ENCODE data around the gene CYB561.

Gene CYB561

DNA sequence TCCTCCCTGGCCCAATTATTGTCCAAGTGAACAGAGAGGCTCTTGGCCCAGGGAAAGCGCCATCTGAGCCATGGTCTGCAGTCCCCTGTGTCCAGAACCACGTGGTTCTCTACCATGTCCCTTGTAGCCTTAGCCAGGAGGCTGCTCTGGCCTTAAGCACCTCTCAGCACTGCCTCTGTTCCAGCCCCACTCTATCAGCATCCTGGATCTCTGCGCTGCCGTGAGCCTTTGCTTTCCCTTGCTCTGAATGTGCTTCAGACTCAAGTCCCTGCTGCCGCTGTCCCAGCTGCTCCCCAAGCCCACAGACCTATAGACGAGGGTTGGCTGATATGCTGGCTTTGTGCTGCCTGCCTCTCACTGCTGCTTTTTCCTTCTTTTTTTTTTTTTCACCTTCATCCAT is 33.9 kb downstream of the CYB561 start:
- no peak for DNase-seq (ENCODE audit: low read depth in 2 of 2)

DNA sequence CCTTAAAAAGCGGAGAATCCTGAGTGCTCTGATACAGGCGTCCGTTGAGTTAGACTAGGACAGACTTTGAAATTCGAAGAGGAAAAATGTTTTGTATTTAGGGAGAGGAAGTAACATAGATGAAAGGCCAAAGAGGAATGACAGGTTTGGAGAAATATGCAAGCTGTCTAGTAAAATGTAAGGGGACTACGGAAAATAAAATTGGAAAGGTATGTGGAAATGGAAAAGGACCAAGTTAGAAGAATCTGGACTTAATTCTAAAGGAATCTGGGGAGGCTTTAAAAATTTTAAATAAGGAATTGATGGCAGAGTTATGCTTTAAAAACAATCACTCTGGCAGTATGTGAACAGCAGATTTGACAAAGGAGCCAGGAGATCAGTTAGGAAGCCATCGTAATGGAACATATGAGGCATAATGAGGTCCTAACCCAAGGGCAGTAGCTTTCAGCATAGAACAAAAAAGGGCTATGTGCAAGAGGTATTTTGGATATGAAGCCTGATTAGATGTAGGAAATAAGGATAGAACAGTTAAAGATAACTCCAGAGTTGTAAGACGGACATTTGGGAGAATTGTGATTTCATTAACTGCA is 38.3 kb downstream of the CYB561 start:
- no peak for DNase-seq (ENCODE audit: low read depth in 2 of 2)

DNA sequence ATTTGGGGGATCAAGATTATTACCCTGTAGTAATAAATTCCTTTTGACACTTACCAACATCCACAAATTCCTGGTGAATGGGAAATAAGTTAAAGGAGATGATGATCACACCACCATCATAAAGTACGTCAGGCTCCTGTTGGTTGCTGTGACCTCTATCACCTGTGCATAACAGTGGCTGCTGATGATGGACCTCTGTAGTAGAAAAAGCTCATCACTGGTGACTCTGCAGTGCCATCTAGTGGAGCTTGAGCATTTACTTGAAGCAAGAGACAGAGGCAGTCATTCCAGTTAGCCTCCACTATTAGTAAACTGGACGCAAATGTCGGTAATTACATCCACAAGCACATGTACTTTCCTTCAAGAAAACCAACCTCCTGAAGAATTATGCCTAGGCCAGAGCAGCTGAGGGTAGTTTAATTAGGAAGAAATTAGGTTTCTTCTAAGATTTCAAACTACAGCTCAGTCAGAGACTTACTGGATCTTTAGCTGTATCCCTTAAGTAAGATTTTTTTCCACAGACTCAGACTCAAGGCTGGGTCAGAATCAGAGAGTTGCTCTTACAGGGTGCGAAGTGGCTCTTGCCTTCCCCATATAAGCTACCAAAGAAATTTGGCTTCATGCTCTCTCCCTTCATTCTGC is 39.3 kb downstream of the CYB561 start:
- peak; percentile 40 to 71 for DNase-seq (ENCODE audit: low read depth in 2 of 2)

DNA sequence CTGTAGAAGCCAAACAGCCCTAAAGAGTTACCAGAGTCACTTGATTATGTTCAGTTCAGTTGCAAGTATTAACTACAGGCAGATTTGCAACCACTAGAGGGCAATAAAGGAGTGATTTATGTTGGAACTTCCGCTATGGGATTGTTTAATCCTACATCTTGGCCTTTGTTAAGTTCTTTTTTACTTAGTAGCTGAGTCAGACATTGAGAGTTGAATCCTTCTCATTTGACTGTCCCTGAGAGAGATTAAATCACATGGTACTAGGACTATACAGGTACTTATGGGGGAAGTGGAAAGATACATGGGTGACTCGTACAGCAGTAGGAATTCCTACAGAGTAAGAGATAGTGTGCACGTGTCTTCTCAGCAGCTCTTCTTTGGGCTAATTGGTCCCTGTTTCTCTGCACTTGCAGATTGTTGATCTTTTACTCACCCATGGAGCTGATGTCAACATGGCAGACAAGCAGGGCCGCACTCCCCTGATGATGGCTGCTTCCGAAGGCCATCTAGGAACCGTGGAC is 40.3 kb downstream of the CYB561 start:
- DNase-seq (ENCODE audit: low read depth in 2 of 2) = no peak

DNA sequence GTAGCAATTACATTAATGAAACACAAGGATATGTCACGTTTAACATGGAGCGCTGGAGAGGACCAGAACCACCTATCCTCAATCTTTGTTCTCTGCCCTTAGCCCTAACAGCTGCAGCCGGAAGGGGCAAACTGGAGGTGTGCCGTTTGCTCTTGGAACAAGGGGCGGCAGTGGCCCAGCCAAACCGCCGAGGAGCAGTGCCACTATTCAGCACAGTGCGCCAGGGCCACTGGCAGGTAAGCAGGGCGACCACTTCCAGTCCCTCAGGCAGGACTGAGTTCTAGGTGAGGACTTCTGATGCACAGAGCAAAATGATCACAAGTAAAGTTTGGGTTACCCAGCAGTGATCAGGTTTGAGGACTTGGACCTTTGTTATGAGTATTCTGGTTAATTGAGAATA is 41.1 kb downstream of the CYB561 start:
- DNase-seq (ENCODE audit: low read depth in 2 of 2) = no peak

DNA sequence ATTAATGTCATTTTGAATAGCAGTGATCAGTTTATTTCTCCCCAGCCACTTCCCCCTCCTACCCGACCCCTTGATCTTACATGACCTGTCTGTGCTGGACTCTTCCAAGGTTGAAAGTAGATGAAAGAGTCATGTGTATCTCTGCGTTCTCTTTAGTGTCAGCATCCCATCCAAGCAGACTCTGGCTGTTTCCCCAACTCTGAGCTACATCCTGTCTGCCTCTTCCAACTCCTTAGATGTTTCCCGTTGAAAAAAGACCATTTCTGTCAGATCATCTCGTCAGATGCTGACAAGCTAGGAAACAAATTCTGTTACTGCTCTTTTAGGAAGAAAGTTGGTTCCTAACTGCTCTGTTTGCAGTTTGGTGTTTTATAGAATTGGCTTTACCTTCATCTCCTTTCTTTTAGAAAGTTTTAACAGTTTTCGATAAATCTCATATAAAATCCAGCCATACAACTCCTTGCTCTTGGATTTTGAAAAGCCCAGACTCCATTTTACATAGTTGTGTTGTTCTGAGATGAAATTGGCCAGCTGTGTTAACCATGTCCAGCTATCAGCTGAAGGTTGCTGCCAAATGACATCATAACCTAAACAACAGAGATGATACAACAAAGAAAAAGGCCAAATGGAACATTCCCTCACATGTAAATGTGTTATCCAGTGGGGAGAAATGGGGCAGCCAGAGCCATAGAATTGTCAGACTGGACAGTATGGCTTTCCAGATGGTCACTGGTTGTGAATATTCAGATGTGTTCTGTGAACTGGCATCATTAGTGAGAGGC is 43.5 kb downstream of the CYB561 start:
- no peak for DNase-seq (ENCODE audit: low read depth in 2 of 2)

DNA sequence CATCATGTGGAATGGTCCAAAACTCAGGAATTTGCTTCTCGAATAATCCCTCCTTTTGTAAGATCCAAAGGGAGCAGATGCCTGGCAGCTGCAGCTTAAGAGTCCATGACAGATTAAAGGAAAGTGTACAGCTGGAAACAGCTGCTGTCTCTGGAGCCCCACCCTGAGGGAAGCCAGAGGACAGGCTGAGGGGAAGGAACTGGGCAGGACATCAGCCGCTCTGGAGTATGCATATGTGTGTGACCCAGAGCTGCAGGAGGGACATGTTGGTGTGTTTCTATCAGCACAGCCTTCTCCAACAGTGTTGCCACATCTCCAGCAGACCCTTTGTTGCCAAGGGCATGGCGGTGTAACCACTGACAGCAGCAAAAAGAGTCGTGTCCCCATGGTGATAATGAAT is 46.2 kb downstream of the CYB561 start:
- no peak for DNase-seq (ENCODE audit: low read depth in 2 of 2)

DNA sequence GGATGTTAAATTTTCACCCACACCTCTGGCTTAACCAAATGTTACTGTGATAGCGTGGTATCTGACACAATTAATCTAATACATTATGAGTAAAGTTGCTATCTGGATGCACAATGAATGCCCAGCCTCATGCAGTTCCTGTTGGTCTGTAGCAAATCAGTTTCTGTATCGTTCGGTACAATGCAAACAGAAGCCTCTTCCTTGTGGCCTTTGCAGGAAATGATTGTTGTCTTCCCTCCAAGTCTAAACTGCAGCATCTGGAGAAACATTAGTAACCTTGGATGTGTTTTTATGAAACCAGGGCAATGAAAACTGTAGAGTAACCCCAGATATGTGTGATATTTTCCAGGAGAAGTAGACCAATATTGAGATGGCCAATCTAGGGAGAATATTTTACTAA is 46.8 kb downstream of the CYB561 start:
- no peak for DNase-seq (ENCODE audit: low read depth in 2 of 2)

DNA sequence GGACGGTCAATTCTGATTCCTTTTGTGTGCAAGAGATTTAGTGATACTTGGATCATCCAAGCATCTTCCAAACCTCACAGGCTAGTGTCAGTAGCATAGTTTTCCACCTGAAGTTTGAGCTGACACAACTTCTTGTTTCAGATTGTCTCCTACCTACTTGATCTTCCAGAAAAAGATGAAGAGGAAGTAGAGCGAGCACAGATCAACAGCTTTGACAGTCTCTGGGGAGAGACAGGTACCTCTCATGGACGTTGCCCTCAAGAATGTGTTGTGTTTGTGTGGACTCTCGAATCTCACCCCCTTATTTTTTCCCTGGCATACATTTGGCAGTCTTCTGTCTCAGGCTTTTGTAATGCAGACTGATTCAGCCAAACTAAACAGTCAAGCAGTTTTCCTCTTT is 47.4 kb downstream of the CYB561 start:
- no peak for DNase-seq (ENCODE audit: low read depth in 2 of 2)

DNA sequence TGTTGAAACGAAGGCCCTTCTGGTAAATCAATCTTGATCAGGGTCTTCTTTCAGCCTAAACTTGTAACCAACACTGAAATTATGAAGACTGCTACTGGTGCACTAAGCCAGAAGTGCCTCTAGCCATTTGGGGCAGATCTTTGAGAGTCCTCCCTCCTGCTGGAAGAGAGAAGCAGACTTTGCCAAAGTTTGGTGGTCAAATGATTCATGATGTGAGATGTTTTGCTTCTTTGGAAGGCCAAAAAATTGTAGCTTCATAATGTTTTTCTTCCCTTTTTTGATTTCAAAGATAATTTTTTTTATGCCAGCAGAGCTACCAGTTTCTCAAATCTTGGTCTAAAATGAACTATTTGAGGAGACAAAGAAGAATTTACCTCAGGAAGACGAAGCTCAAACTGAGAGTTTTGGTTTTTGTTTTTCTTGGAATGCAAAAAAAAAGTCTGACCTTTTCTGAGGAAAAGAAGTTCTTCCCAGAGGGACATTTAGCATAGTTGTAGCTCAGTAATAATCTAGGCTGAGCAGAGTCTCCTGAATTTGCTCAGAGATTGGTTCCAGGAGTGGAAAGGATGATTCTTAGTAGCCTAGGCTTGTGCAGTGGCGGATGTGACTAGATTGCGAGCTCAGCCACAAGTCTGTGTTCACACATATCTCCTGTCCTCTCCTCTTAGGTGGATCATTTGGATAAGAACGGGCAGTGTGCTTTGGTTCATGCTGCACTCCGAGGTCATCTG is 50.9 kb downstream of the CYB561 start:
- DNase-seq (ENCODE audit: low read depth in 2 of 2) = no peak

DNA sequence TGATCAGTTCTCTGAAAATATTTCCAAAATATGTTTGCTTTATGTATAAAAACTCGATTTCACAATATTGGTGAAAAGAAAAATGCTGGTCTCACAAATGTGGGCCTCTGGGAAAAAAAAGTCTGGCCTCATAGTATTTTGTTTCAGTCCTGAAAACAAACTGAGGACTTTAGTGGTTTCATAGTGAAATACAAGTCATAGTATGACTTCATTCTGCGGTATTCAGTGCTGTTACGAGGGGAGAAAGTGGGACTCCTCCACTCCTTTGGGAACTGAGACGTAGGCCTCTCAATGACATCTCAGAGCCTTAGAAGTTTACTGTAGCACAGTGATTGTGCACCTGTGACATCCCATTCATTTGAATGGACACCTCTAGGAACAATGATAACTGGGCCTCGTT is 56.0 kb downstream of the CYB561 start:
- no peak for DNase-seq (ENCODE audit: low read depth in 2 of 2)

DNA sequence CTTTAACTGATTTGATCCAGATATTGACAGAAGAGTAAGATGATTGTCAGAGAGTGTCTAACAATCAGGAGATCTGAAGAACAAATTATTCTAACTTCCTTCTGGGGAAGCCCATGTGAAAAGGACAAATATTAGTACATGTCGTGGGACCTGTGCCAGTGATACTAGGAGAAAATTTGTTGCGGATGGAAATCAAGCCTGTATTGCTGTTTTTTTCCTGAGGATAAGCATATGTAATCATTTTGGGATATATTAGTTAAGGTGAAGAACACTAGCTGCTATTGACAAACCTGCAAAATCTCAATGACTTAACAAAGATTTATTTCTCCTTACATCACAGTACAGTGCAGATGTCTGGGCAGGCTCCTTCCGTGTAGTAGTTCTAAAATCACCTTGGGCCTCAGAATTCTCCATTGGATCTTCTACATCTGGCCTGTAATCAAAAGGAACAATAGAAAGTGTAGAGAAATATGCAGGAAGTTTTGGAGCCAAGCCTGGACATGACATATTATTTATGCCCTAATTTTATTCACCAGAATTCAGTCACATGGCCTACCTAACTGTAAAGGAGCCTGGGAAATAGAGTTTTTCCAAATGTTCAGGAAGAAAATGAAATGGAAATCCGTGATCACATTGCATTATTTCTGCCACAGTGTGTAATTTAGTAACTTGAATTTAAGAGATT is 58.3 kb downstream of the CYB561 start:
- no peak for DNase-seq (ENCODE audit: low read depth in 2 of 2)

DNA sequence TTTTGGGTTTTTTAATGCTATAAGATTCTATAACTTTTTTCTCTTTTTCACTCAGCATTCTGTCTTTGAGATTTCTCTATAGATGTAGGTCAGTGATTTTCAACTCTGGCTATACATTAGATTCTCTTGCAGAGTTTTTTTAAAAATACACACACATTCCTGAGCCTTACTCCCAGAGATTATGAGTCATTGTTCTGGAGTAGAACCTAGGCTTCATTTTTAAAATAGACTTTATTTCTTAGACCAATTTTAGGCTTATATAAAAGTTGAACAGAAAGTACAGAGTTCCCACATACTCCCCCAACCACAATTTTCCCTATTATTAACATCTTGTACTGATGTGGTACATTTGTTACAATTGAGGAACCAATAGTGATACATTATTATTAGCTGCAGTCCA is 63.3 kb downstream of the CYB561 start:
- DNase-seq (ENCODE audit: low read depth in 2 of 2) = no peak
